Measurements from ENCODE around the gene CLTCL1.
"Not testable (repeated sequence)": the region's sequence is repeated elsewhere in the genome, so short reads cannot be mapped to it uniquely, and the experiment has no call there.

CLTCL1 gene

DNA sequence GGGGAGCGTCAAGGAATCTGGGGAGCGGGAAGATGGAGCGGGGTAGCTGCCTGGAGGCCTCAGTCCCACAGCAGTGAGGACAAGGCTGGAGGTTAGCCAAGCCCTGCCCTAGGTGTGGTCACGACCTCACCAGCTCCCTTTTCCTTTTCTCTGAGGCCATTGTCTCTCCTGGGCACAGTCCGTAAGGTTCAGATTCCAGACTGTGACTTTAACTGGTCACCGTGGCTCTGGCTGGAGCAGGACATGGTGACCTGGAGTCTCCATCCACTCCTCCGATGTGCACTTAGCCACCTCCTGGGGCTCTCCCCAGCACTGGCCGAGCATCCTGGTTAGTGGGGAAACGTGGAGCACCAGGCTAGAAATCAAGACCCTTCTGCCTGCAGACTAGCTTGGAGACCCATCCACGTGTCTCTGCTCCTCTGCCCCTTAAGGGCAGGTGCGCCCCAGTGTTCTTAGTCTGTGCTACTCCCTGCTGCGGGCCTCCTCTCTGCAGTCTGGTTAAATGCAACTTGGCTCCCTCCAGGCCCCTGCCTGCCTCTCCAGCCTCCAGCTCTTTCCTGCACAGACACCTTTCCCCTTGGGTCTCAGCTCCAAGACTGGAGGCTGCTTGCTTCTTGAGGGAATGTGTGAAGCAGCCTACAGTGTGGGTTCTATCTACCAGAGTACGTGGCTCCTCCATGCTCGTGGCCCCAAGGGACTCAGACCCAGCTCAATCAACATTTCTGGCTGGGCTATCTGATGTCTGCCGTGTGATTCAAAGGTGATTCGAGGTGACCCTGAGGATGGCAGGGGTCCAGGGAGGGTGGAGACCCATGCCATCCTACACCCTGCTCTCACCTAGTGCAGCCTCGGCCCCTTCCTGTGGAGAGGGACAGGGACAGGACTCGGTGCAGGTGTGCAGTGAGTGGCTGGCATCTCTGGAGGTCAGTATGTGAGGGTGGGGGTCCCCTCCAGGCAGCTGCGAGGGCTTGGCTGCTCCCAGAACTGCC lies 118.2 kb downstream of the CLTCL1 start:
- no peak for DNase-seq

DNA sequence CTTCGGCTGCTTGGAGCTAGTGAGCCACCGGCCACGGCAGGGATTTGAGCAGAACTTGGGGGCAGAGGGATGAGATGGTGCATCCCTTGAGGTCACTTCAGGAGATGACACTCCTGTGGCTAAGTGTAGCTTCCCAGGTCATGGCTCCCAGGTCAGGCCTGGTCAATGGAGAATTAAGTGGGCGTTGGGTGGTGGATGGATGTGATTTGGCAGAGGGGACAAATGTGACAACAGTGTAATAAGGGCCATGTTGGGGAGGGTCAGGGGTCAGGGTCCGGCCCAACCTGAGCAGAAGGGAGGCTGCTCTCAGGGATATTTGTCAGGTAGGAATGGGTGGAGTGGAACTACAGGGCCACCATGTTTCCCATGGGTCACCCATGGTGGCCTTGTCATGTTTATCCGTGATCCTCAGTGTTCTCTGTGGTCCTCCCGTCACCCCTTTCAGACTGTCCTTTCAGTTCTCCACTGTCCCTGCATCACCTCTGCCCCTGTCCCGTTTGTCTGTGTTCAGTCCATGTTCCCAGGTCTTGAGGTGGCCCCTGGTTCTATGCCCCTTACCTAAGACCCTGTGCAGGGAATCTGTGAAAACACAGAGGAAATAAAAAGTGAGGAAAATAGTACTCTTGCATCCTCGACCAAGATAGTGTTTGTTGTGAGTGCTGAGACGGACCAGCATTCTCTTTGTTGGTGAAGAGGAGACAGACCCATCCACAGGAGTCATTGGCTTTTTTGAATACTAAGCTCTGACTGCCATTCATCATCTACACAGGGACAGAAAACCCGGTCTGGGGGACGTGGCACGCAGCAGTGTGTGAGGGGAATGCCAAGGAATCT lies 119.1 kb downstream of the CLTCL1 start:
- DNase-seq: no peak

DNA sequence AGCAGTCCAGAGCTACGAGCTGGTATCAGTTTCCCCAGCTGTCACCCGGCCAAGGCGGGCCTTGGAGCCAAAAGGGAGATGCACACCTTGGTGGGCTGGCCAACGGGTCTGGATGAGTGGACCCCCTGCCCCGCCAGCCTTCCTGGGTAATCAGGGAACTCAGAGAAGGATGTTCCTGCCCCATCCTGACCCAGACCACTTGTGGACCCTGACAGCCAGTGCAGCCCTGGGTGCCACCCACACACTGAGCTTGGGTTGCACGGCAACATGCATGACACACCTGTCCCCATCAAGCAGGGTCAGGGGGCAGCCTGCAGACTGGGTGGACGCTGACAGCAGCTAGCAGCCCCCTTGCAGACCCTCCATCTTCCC lies 121.6 kb downstream of the CLTCL1 start:
- DNase-seq: no peak

DNA sequence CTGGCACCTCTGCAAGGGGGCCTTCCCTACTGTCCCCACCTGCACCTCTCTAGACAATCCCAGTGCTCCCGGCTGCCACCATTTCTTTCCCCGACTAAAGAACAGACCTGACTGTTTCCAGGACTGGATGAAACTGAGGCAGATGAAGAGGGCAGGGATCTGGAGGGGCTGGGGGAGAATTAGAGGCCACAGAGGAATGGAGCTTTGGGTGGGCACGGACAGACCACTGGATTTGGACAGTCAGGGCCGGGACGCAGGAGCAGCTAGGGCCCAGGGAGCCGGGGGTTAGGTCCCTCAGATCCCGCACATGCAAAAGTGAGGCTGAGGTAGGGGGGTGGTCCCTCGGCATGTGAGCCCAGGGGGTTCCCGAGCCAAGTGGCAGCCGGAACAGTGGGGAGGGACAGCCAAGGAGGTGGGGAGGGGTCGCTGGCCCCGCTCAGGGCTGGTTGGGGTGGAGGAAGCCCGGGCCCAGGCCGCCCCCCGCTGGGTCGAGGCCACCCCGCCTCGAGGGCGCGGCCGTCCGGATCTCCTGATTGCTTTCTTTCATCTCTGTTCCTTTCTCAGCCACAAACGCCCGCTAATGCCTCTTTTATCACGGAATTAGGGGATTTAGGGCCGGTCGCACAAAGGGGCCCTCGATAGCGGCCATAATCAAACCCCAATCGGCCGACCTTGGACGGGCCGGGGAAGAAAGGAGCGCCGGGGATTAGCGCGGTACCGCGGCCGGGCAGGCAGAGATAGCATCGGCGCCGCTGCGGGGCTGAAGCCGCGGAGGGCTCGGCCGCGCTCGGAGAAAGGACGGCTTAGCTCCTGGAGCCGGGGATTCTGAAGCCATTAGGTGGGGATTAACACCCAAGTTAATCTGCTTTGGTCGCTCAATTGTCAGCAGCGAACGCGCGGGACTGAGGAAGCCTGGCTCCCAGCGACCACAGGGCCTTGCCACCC lies 122.2 kb downstream of the CLTCL1 start:
- no peak for DNase-seq

DNA sequence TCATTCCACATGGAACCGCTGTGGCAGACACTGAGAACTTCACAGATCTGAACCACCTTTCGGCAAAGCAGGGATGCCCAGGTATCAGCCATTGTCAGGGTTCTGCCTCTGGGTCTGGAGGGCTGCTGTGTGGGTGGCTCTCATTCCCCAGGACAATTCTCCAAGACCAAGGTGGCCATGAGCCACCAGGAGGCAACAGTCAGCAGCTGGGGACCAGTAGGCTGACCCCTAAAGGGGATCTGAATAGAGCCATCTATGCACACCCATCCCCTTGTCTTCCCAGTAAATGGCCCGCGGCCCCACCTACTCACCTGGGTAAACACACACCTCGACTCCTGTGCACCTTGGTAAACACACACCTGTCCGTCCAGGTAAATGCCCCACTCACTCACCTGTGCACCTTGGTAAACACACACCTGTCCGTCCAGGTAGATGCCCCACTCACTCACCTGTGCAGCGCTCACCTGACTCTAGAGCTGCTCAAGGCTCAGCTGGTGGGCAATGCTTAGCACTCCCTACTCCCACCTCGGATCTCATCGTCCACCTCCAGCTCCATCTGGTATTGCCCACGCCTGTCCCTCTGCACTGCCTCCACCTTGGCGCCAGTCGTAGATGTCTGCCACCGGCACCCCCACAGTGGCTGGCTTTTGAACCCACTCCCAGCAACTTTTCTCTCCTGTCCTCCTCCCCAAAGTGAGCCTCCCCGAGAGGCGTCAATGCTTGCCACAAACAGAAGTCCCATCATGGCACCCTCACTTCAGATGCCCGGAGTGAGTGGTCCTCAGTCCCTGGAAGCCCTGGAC lies 123.2 kb downstream of the CLTCL1 start:
- no peak for DNase-seq

DNA sequence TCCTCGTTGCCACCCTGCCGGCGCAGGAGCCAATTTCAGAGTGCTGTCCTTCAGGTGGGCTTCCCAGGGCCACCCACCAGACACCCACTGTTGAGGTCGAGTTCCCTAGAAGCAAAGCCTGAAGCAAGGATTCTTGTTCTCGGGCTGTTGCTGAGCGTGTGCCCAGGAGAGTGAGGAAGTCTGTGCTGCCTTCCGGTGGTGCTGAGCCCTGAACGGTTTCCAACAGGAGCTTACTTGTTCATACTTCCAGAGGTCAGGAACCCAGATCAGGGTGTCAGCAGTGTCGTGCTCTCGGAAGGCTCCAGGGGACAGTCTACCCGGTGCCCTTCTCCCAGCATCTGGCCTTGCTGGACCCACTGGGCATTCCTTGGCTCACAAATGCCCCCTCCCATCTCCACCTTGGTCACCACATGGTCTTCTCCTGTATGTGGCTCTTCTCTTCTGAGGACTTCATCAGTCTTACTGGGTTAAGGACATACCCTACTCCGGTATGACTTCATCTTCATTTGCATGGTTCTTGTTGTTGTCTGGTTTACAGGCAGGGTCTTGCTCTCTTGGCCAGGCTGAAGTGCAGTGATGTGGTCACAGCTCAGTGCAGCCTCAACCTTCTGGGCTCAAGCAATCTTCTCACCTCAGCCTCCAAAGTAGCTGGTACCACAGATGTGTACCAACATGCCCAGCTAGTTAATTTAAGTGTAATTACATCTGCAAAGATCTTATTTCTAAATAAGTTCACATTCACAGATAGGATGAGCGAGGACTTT lies 124.2 kb downstream of the CLTCL1 start:
- DNase-seq: no peak

DNA sequence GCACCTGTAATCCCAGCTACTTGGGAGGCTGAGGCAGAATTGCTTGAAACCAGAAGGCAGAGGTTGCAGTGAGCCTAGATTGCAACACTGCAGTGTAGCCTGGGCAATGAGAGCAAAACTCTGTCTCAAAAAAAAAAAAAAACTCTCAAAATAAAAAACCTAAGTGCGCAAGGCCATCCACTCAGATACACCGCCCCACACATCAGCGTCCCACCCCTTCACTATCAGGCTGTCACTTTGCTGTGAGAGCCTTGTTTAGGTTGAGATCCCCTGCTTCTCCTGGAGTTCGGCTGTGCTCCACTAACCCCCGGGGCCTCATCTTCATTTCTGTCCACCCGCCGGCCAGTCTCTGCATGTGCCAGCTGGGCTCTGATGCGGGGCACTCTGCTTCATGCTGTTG lies 125.1 kb downstream of the CLTCL1 start:
- no peak for DNase-seq

DNA sequence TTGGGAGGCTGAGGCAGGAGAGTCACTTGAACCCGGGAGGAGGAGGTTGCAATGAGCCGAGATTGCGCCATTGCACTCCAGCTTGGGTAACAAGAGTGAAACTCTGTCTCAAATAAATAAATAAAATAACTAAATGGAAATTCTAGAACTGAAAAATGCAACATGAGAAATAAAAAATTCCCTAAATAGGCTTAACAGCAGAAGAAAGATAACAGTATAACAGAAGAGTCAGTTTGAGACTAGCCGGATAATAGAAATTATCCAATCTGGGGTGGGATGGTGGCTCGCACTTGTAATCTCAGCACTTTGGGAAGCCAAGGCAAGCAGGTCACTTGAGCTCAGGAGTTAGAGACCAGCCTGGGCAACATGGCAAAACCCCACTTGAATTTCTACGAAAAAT lies 127.1 kb downstream of the CLTCL1 start:
- DNase-seq: no peak

DNA sequence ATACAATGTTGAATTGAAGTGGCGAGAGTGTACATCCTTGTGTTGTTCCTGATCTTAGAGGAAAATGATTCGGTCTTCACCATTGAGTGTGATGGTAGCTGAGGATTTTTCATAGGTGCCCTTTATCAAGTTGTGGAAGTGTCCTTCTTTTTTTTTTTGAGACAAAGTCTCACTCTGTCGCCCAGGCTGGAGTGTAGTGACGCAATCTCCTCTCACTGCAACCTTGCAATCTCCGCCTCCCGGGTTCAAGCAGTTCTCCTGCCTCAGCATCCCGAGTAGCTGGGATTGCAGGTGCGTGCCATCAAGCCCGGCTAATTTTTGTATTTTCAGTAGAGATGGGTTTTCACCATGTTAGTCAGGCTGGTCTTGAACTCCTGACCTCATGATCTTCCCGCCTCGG lies 132.9 kb downstream of the CLTCL1 start:
- not testable (repeated sequence) for DNase-seq

DNA sequence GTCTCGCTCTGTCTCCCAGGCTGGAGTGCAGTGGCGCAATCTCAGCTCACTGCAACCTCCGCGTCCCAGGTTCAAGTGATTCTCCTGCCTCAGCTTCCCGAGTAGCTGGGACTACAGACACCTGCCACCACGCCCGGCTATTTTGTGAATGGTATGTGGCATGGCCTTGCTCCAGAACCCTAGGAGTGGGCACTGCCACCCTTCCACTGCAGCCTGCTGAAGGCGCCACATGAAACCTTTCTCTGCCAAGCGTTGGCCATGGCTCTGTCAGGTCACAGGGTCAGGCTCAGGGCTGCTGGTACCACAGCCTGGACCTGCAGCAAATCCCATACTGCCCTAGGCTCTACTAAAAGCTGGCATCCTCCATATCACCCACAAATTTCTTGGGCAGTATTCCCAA lies 135.4 kb downstream of the CLTCL1 start:
- DNase-seq: not testable (repeated sequence)

DNA sequence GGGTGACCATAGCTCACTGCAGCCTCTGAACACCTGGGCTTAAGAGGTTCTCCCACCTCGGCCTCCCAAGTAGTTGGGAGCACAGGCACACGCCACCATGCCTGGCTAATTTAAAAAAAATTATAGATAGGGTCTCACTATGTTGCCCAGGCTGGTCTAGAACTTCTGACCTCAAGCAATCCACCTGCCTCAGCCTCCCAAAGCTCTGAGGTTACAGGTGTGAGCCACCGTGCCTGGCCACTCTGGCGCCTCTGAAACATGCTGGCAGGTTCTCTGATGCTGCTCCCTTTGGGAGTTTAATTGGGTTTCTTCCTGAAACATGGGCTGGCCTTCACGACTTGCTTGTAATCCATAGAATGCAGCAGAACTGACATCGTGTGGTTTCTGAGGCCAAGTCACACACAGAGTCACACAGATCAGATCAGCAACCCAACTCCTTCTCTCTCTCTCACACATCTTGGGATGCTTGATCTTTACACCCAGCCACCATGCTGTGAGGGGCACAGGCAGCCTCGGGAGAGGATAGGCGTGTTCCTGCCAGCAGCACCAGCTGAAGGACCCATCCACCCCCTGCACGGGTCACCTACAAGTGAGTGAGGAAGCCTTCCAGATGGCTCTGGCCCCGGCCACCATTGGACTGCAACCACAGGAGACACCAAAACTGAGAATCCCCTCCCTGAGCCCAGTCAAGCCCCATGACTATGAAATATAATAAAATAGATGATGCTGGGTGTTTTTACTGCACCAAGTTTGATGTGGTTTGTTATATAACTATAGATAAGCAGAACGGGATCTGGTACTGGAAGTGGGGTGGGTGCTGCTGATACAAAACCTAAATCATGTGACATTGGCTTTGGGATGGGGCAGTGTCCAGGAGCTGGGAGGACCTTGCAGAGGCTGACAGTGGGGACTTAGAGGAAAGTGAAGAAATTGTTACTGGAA lies 138.3 kb downstream of the CLTCL1 start:
- DNase-seq: no peak

DNA sequence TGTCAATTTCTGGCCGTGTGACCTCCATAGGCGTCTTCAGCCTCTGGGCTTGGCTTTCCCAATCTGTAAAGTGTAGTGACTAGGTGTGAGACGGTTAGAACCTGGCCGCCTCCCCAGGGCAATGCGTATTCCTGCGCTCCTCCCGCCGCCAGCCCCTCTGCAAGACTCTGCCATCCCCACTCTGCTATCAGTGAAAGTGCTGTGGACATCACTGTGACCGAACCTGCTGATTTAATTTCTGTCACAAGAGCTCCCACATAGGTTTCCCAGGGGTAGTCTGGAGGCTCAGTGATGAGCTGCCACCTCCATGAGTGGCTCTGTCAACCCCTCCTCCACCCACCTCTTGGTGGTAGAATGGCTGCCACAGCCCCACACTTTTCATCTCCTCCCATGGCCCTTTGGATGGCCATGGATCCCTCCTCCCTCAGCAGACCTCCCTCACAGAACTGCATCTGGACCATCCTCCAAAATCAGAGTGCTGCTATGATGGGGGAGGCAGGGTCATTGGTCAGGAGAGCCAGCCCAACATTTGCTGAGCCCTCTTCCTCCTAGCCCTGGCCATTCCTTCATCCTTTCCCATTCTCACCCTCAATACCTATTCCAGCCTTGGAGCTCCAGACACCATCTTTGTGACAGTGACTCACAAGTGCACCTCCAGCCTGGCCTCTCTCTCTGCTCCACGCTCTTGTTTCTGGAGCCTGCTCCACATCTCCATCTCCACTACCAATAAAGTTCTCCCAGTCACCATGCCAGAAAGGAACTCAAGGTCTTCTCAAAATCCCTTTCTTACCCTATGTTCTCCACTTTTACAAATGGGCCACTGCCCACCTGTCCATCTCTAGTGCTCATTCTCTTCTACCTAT lies 140.0 kb downstream of the CLTCL1 start:
- DNase-seq: no peak

DNA sequence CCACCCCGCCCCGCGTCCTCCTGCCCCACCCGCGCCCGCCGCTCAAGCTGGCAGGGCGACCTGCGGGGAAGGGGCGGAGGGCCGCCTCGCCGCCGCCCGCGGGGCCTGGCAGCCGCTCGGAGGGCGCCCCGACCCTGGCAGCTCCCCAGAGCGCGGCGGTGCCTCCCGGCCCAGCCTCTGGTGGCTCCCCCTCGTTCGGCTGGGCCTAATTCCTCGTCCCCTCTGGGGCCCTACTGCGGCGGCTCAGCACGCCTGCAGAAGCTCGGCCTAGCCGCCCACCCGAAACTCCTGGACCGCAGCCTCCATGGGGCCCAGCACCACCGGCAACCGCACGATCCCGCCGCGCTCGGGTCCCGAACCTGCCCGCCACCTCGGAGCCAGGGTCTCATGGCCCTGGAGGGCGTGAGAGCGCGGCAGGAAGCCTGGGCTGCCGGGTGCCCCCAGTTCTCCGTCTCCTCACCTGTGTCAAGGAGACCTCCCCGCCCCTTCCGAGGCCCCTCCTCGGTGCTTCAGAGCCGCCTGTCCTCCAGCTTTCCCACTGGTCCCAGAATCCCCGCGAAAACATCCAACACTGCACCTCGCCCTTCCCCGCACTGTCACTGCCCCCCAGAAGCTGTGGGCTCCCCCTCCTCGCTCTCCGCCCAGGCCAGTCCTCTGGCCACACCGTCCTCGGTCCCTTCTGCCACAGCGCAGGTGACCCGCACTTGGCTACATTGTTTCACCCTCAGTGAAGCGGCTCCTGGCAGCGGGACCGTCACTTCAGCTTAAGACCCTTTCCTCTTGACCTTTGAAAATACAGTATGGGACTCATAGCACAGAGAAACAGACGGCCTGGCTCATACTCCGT lies 140.8 kb downstream of the CLTCL1 start:
- no peak for DNase-seq

DNA sequence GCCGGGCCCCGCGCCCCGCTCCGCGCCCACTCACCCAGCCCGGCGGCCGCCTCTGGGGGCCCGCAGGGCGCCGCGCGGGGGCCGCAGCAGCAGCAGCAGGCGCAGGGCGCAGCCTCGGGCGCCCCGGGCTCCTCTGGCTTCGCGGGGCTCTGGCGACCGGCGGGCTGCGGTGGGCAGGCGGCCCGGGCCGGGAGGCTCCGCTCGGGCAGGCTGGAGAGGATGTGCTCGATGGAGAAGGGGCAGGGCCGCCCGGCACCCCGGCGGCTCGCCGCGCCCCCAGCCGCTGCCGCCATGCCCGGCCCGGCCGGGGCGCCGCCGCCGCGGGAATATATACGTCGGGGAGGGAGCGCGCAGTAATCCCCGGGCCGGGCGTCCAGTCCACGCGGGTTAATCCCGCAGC lies 141.5 kb downstream of the CLTCL1 start, which contains the start of gene GSC2:
GSC2 (minus strand) TSS at position 302 of the 400 bp plus-strand sequence; CDS start at position 293, 9 bp downstream.
- no peak for DNase-seq

DNA sequence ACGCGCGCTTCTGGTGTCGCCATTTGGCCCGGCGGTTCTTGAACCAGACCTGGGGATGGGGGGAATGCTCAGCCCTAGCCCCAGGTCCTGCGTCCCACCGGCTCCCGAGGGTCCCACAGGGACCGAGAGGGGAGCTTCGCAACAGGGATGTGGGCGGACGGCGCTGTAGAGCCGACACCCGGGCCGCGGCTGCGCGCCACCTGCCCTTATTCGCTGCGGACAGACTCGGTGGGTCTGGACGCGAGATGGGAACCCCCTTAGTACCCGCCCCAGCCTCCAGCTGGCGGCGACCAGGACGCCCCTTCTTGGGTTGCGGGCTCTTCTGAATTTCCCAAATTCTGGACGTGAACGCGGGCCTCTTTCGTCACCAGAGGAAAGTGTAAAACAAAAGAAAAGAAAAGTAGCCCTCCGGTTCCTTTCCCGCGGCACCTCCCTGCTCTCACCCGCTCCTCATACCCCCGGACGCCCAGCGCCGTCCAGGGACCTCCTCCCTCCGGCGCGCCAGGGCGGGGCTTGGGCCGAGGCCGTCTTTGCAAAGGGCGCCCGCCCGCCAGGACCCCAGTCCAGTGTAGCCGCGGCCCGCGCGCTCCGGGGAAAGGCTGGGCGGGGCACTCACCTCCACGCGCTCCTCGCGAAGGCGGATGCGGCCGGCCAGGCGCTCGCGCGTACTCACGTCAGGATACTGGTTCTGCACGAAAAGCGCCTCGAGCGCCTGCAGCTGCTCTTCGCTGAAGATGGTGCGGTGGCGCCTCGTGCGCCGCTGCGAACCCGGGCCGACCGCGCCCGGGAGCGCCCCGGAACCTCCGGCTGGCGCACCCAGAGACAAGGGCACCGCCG lies 142.3 kb downstream of the CLTCL1 start:
- DNase-seq: peak in 3 of 5 donors; percentile 17 to 62 (median 23)

DNA sequence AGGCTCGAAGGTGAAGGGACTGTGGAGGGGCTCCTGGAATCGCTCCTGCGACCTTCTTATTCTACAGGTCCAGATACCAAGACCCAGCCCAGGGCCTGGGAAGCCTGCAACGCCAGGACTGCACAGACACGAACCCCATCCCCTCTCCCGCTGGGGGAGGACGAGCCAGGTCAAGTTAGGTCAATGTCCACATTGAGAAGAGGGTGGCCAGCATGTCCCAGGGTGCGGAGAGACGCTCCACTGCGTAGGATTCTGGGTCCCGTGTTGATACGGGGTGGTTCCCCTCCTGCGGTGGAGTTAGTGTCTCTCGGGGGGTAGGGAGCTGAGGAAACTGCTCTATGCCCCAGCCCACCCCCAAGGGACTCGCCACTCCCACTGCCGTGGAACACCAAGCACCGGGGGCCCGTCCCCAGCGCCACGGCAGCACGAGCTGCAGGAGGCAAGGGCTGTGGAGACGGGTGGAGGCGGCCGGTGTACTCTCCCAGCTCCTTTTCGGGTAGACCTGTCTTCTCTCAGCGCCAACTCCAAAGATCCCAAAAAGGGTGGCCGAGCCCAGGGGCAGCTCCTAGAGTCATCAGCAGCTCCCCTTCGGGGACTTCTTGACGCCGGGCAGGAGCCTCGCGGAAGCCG lies 143.0 kb downstream of the CLTCL1 start:
- no peak for DNase-seq

Data from T-helper 1 cell (primary cell).